GM18511 (cell line): ENCODE measurements around the gene GXYLT2.

Experiments
- ATAC-seq: cut with Tn5 transposase; IDR thresholded peaks from one replicate; pipeline ENCODE4 v1.9.1; 2021; ENCODE audit warnings: mild to moderate bottlenecking, moderate library complexity; ENCODE audit not compliant: unreplicated experiment

The GXYLT2 gene

GRCh38 chr3:72930754-72931153 is 42.9 kb downstream of the GXYLT2 start:
- ATAC-seq = no peak

GRCh38 chr3:72932416-72932815 is 44.6 kb downstream of the GXYLT2 start:
- ATAC-seq = no peak

- peak; percentile 85 for ATAC-seq
These were observed 50.8 kb downstream of the GXYLT2 start for GRCh38 chr3:72938471-72939265.

- no peak for ATAC-seq
These were observed 53.4 kb downstream of the GXYLT2 start for GRCh38 chr3:72941245-72941644.

- ATAC-seq = no peak
These were observed 54.6 kb downstream of the GXYLT2 start for GRCh38 chr3:72942427-72942826.

- no peak for ATAC-seq
These were observed 56.9 kb downstream of the GXYLT2 start for GRCh38 chr3:72944696-72945095.

GRCh38 chr3:72947715-72948490 is 60.1 kb downstream of the GXYLT2 start:
- ATAC-seq = no peak

GRCh38 chr3:72949016-72949415 is 61.2 kb downstream of the GXYLT2 start:
- no peak for ATAC-seq

- peak; percentile 55 for ATAC-seq
These were observed 62.5 kb downstream of the GXYLT2 start for GRCh38 chr3:72950372-72950771.

- no peak for ATAC-seq
These were observed 63.0 kb downstream of the GXYLT2 start for GRCh38 chr3:72950801-72951200.

GRCh38 chr3:72951259-72951722 is 63.4 kb downstream of the GXYLT2 start:
- ATAC-seq = peak; percentile 63

- no peak for ATAC-seq
These were observed 65.6 kb downstream of the GXYLT2 start for GRCh38 chr3:72953325-72953956.

- ATAC-seq = no peak
These were observed 69.5 kb downstream of the GXYLT2 start for GRCh38 chr3:72957297-72957696.

GRCh38 chr3:72959336-72959735 is 71.5 kb downstream of the GXYLT2 start:
- no peak for ATAC-seq

GRCh38 chr3:72960812-72961518 is 73.1 kb downstream of the GXYLT2 start:
- ATAC-seq = no peak

- no peak for ATAC-seq
These were observed 73.9 kb downstream of the GXYLT2 start for GRCh38 chr3:72961752-72962151.

- no peak for ATAC-seq
These were observed 74.5 kb downstream of the GXYLT2 start for GRCh38 chr3:72962317-72962716.

- no peak for ATAC-seq
These were observed 76.8 kb downstream of the GXYLT2 start for GRCh38 chr3:72964633-72965032.

- no peak for ATAC-seq
These were observed 80.4 kb downstream of the GXYLT2 start for GRCh38 chr3:72968266-72968664.

GRCh38 chr3:72969766-72970165 is 81.9 kb downstream of the GXYLT2 start:
- ATAC-seq = no peak

GRCh38 chr3:72970942-72971341 is 83.1 kb downstream of the GXYLT2 start:
- ATAC-seq = no peak
